ENCODE results near the gene TTC16. TPM values are rescaled to one million over a fixed set of nuclear protein-coding genes. Genes with fewer than 3 reads are reported as not detected.

Gene TTC16
- total and polyA plus RNA-seq, 2 of the 8 experiments (the other 6 are each of a cell fraction or from before 2014, with no cell fraction given) = 0.03 TPM; not detected in 1

DNA sequence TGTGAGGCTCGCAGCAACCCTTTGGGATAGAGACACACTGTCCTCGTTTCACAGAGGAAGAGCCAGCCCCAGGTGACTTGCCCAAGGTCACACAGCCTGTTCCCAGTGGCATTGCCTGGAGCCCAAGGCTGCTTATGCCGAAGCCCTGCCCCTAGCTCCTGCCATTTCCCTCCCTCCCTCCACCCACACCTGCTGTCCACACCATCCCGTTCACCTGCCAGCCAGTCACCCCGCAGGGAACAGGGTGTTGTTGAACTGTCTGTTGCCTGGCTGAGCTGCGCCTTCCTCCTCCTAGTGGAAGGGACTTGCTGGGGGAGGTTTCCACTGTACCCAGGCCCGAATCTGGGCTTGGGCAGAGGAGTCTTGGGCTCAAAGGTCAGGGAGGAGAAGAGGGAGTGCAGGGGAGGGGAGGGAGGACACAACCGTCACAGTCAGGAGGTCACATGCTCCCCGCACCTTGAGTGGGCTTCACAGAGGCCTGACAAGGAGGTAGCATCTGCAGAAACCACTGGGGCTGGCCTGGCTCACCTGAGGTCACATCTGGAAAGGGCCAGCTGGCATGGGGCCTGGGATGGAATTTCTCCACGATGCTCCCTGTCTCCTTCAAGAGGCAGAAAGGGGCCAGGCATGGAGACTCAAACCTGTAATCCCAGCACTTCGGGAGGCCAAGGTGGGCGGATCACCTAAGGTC lies 6.3 kb downstream of the TTC16 start (continued):
- TF ChIP-seq CREB1 (IDR thresholded peaks at IDR 0.05) (no peak), ASH2L (IDR thresholded peaks at IDR 0.05; ENCODE audit: low read length) (no peak)
- TF ChIP-seq, protein P1, sequence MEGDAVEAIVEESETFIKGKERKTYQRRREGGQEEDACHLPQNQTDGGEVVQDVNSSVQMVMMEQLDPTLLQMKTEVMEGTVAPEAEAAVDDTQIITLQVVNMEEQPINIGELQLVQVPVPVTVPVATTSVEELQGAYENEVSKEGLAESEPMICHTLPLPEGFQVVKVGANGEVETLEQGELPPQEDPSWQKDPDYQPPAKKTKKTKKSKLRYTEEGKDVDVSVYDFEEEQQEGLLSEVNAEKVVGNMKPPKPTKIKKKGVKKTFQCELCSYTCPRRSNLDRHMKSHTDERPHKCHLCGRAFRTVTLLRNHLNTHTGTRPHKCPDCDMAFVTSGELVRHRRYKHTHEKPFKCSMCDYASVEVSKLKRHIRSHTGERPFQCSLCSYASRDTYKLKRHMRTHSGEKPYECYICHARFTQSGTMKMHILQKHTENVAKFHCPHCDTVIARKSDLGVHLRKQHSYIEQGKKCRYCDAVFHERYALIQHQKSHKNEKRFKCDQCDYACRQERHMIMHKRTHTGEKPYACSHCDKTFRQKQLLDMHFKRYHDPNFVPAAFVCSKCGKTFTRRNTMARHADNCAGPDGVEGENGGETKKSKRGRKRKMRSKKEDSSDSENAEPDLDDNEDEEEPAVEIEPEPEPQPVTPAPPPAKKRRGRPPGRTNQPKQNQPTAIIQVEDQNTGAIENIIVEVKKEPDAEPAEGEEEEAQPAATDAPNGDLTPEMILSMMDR (IDR thresholded peaks at IDR 0.05; ENCODE audit: control extremely low read depth in 1 of 3, insufficient read depth in 1 of 3, low read depth in 1 of 3, low read length in 3 of 3) = no peak
